ENCODE results near the gene AMH.

Gene AMH

GRCh38 chr19:2213799-2214198 is 35.3 kb upstream of the AMH start:
- Mint-ChIP-seq H3K9me3 (no peaks in the 10 kb centered on the region), H3K36me3 (ENCODE audit: low read depth) (peaks cover 19% of the 10 kb centered on the region), H3K27me3 (ENCODE audit: low read depth) (no peaks in the 10 kb centered on the region), H3K4me3 (no peak overlapping the region), H3K4me1 (ENCODE audit: low read depth) (peaks cover 8% of the 10 kb centered on the region), H3K27ac (no peak overlapping the region)

DNA sequence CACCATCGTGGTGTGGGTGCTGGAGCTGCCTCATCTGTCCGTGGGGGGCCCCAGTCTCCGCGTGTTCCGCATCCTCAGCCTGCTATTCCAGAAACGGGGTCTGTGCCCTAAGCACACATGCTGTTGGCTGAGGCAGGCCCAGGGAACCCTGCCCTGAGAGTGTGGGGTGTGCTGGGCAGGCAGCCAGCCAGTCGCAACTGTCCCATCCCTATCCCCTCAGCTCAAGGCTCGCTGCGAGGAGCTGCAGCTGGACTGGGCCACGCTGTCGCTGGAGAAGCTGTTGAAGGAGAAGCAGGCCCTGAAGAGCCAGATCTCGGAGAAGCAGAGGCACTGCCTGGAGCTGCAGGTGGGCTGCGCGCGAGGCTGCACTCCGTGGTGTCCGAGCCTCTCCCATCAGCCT is 34.9 kb upstream of the AMH start:
- H3K36me3 Mint-ChIP-seq (ENCODE audit: low read depth), result peaks cover 16% of the 10 kb centered on the region
- H3K4me1 Mint-ChIP-seq (ENCODE audit: low read depth), result peaks cover 8% of the 10 kb centered on the region
- H3K27me3 Mint-ChIP-seq (ENCODE audit: low read depth), result no peaks in the 10 kb centered on the region
- H3K27ac Mint-ChIP-seq, result no peak overlapping the region
- no peak overlapping the region for H3K4me3 Mint-ChIP-seq
- H3K9me3 Mint-ChIP-seq, result no peaks in the 10 kb centered on the region

DNA sequence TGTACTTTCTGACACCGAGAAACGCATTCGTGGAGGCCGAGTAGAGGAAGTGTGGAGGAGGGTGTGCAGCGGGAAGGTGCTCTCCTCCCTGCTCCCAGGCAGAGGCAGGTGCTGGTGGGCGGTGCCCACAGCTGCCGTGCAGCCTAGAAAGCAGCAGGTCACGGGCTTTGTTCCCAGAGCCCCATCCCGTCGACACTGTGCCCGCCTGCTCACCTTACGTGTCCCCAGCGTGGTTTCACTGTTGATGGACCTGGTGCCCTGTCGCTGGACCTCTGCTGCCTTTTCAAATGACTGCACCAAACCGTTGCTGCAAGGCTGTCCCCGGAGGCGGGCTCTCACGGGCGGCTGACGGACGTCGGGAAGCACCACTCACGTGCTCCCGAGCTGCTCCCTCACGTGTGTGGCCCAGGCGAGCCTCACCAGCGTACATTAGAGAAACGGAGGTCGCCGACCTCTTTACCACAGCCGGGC is 33.8 kb upstream of the AMH start:
- Mint-ChIP-seq H3K9me3 (no peaks in the 10 kb centered on the region), H3K27me3 (ENCODE audit: low read depth) (no peaks in the 10 kb centered on the region), H3K36me3 (ENCODE audit: low read depth) (peaks cover 16% of the 10 kb centered on the region), H3K4me1 (ENCODE audit: low read depth) (peaks cover 8% of the 10 kb centered on the region), H3K4me3 (no peak overlapping the region), H3K27ac (no peak overlapping the region)

GRCh38 chr19:2216361-2217225 is 32.5 kb upstream of the AMH start:
- no peak overlapping the region for H3K27ac Mint-ChIP-seq
- peaks cover 8% of the 10 kb centered on the region for H3K4me1 Mint-ChIP-seq (ENCODE audit: low read depth)
- H3K9me3 Mint-ChIP-seq, result no peaks in the 10 kb centered on the region
- H3K36me3 Mint-ChIP-seq (ENCODE audit: low read depth), result peaks cover 15% of the 10 kb centered on the region
- no peaks in the 10 kb centered on the region for H3K27me3 Mint-ChIP-seq (ENCODE audit: low read depth)
- H3K4me3 Mint-ChIP-seq, result no peak overlapping the region

DNA sequence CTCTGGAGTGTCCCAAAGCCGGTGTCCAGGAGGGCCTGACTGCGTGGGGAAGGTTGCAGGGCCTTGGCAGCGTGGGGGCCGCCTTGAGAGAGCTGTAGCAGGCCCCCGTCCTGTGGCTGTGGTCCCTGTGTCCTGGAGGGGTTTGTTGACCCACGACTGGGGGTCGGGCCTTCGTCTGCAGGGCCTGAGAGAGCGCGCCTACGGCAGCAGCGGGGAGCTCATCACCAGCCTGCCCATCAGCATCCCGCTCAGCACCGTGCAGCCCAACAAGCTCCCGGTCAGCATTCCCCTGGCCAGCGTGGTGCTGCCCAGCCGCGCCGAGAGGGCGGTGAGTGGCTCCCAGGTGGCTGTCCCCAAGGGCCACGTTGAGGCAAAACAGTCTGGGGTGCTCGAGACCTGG is 31.5 kb upstream of the AMH start:
- no peak overlapping the region for H3K4me3 Mint-ChIP-seq
- H3K27me3 Mint-ChIP-seq (ENCODE audit: low read depth), result no peaks in the 10 kb centered on the region
- H3K27ac Mint-ChIP-seq, result no peak overlapping the region
- peaks cover 10% of the 10 kb centered on the region for H3K36me3 Mint-ChIP-seq (ENCODE audit: low read depth)
- peaks cover 6% of the 10 kb centered on the region for H3K4me1 Mint-ChIP-seq (ENCODE audit: low read depth)
- H3K9me3 Mint-ChIP-seq, result no peaks in the 10 kb centered on the region

DNA sequence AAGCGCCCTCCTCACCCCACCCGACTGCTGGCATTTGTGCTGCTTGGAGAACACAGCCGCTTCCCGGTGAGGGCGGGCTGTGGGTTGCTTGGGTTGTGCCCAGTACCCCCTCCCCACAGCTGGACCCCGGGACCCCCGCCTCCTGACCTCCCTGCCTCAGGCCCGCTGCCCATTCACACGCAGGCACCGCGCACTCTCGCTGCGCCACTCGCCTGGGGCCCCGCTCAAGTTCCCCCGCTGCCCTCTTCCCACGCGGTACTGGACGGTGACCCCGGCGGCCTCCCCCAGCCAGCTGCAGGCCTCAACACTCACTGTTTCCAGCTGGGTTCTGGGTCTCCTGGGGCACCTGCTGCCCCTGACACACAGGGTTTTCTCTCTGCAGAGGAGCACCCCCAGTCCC is 29.4 kb upstream of the AMH start:
- Mint-ChIP-seq H3K27me3 (ENCODE audit: low read depth) (no peaks in the 10 kb centered on the region), H3K4me1 (ENCODE audit: low read depth) (peaks cover 2% of the 10 kb centered on the region), H3K9me3 (no peaks in the 10 kb centered on the region), H3K27ac (no peak overlapping the region), H3K36me3 (ENCODE audit: low read depth) (peaks cover 12% of the 10 kb centered on the region), H3K4me3 (no peak overlapping the region)

DNA sequence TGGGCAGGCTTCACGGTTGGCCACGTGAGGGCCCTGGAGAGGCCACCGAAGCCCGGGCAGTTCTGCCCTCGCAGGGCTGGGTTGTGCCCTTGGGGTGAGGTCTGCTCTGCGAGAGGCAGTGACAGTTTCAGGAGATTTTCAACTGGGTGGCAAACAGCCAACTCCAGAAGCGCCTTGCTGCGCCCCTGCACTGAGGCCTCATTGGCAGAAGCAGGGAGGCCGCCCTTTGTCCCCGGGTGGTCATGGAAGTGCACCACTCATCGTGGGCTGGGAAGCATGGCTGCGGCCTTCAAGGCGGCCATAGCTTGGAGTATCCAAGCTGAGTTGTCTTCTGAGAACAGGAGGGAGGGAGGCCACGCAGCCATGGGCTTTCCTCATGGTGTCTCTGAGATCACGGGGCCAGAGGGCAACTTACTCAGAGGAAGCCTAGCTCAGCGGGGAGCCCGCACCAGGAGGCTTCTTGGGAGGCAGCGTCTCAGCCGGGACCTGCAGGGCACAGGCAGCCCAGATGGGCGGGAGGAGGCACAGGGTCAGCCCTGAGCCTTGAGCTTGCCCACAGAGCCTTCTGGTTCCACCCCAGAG is 27.8 kb upstream of the AMH start:
- Mint-ChIP-seq H3K27ac (no peak overlapping the region), H3K36me3 (ENCODE audit: low read depth) (peaks cover 14% of the 10 kb centered on the region), H3K27me3 (ENCODE audit: low read depth) (no peaks in the 10 kb centered on the region), H3K4me1 (ENCODE audit: low read depth) (no peaks in the 10 kb centered on the region), H3K4me3 (no peak overlapping the region), H3K9me3 (no peaks in the 10 kb centered on the region)

- H3K4me3 Mint-ChIP-seq, result no peak overlapping the region
- no peaks in the 10 kb centered on the region for H3K4me1 Mint-ChIP-seq (ENCODE audit: low read depth)
- H3K27ac Mint-ChIP-seq, result no peak overlapping the region
- H3K36me3 Mint-ChIP-seq (ENCODE audit: low read depth), result peaks cover 12% of the 10 kb centered on the region
- no peaks in the 10 kb centered on the region for H3K27me3 Mint-ChIP-seq (ENCODE audit: low read depth)
- H3K9me3 Mint-ChIP-seq, result no peaks in the 10 kb centered on the region
These were observed 27.2 kb upstream of the AMH start for GRCh38 chr19:2221918-2222317.

- Mint-ChIP-seq H3K27me3 (ENCODE audit: low read depth) (no peaks in the 10 kb centered on the region), H3K27ac (no peak overlapping the region), H3K36me3 (ENCODE audit: low read depth) (peaks cover 9% of the 10 kb centered on the region), H3K4me3 (no peak overlapping the region), H3K4me1 (ENCODE audit: low read depth) (no peaks in the 10 kb centered on the region), H3K9me3 (no peaks in the 10 kb centered on the region)
These were observed 25.7 kb upstream of the AMH start for GRCh38 chr19:2223391-2223790.

DNA sequence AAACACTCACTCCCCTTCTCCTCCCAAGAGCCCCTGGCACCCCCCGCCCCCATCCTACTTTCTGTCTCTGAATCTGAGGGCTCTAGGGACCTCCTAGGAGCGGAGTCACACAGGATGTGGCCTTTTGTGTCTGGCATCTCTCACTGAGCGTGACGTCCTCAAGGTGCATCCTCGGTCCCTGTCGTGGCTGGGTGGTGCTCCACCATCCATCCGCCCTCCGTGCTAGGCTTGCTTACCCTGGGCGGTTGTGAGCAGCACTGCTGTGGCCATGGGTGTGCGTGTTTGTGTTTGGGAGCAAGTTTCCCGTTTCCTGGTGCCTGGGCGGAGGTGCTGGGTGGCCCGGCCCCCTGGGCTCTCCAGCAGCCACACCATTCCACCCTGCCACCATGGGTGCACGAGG is 25.2 kb upstream of the AMH start:
- Mint-ChIP-seq H3K4me3 (no peak overlapping the region), H3K27ac (no peak overlapping the region), H3K36me3 (ENCODE audit: low read depth) (peaks cover 11% of the 10 kb centered on the region), H3K4me1 (ENCODE audit: low read depth) (no peaks in the 10 kb centered on the region), H3K9me3 (no peaks in the 10 kb centered on the region), H3K27me3 (ENCODE audit: low read depth) (no peaks in the 10 kb centered on the region)

DNA sequence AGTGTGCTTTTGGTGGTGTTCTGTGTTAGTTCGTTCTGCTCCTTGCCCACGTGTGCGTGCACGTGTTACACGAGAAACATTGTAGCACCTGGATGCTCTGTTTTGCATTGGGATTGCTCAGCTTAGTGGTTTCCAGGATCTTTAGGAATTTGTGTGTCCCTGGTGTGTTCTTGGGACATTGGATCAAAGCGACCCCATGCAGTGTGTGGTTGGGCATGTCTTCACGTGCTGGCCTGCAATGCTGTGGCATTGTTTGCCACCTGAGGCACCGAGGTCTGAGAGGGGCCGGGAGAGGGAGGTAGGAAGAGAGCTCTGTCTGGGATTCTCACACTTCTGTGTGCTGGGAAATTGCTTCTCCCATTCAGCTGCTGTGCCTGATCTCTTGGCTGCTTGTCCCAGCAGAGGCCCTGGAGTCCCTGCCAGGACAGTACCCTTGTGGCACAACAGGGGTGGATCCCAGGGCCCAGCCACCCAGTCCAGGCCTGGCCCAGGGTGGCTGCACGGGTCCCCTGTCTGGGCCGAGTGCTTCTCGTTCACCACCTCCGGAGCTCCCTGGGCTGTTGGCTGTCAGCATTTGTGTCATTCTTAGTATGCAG is 24.3 kb upstream of the AMH start:
- no peaks in the 10 kb centered on the region for H3K9me3 Mint-ChIP-seq
- H3K27me3 Mint-ChIP-seq (ENCODE audit: low read depth), result no peaks in the 10 kb centered on the region
- no peak overlapping the region for H3K27ac Mint-ChIP-seq
- H3K4me3 Mint-ChIP-seq, result no peak overlapping the region
- peaks cover 11% of the 10 kb centered on the region for H3K36me3 Mint-ChIP-seq (ENCODE audit: low read depth)
- H3K4me1 Mint-ChIP-seq (ENCODE audit: low read depth), result no peaks in the 10 kb centered on the region

- H3K4me3 Mint-ChIP-seq, result no peak overlapping the region
- H3K9me3 Mint-ChIP-seq, result no peaks in the 10 kb centered on the region
- no peak overlapping the region for H3K27ac Mint-ChIP-seq
- peaks cover 14% of the 10 kb centered on the region for H3K36me3 Mint-ChIP-seq (ENCODE audit: low read depth)
- no peaks in the 10 kb centered on the region for H3K4me1 Mint-ChIP-seq (ENCODE audit: low read depth)
- H3K27me3 Mint-ChIP-seq (ENCODE audit: low read depth), result no peaks in the 10 kb centered on the region
These were observed 23.6 kb upstream of the AMH start for GRCh38 chr19:2225415-2226050.

DNA sequence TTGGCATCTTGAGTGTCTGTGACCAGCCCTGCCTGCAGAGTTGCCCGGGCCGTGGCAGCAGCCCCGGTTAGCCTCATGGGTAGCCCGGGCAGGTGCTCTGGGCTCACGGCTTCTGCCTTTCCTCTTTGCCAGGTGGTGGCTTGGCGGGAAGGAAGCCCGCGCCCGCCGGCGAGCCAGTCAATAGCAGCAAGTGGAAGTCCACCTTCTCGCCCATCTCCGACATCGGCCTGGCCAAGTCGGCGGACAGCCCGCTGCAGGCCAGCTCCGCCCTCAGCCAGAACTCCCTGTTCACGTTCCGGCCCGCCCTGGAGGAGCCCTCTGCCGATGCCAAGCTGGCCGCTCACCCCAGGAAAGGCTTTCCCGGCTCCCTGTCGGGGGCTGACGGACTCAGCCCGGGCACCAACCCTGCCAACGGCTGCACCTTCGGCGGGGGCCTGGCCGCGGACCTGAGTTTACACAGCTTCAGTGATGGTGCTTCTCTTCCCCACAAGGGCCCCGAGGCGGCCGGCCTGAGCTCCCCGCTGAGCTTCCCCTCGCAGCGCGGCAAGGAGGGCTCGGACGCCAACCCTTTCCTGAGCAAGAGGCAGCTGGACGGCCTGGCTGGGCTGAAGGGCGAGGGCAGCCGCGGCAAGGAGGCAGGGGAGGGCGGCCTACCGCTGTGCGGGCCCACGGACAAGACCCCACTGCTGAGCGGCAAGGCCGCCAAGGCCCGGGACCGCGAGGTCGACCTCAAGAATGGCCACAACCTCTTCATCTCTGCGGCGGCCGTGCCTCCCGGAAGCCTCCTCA is 22.9 kb upstream of the AMH start:
- H3K36me3 Mint-ChIP-seq (ENCODE audit: low read depth), result peaks cover 14% of the 10 kb centered on the region
- H3K27me3 Mint-ChIP-seq (ENCODE audit: low read depth), result no peaks in the 10 kb centered on the region
- H3K4me1 Mint-ChIP-seq (ENCODE audit: low read depth), result no peaks in the 10 kb centered on the region

GRCh38 chr19:2226840-2227360 is 22.2 kb upstream of the AMH start:
- Mint-ChIP-seq H3K4me3 (no peak overlapping the region), H3K4me1 (ENCODE audit: low read depth) (no peaks in the 10 kb centered on the region), H3K36me3 (ENCODE audit: low read depth) (peaks cover 14% of the 10 kb centered on the region), H3K27me3 (ENCODE audit: low read depth) (no peaks in the 10 kb centered on the region), H3K27ac (no peak overlapping the region), H3K9me3 (no peaks in the 10 kb centered on the region)

More for the DNA sequence above, 22.9 kb upstream of the AMH start:
- Mint-ChIP-seq H3K27ac (no peak overlapping the region), H3K9me3 (no peaks in the 10 kb centered on the region), H3K4me3 (no peak overlapping the region)

Data from T-helper 1 cell treated with Interleukin-12 subunit alpha and Interleukin-12 subunit beta and Interleukin-4 antibody, amounts not matched to agents 30 μg/mL and 1 μg/mL, for 36 hours (primary cell).